H1 (cell line): ENCODE measurements around the gene IRX4. TPM values are rescaled to one million over a fixed set of nuclear protein-coding genes. Genes with fewer than 3 reads are reported as not detected.

Experiments
- CTCF ChIA-PET: fragments of 300-600 bp; sonication (Branson Sonifier 250); formaldehyde crosslinking; loops from one replicate; lab custom pipeline; 2021; ENCODE audit not compliant: partially characterized antibody; lab: Charles Lee
- POLR2A ChIA-PET: fragments of 300-600 bp; sonication (Branson Sonifier 250); formaldehyde crosslinking; loops from one replicate; lab custom pipeline; 2021; ENCODE audit warnings: inconsistent platforms; ENCODE audit not compliant: partially characterized antibody; lab: Charles Lee
- DNase-seq, 2 experiments: peaks; one replicate each; pipeline versions ENCODE4 v3.0.0 to v3.0.0-alpha.2; 2010 to 2022; ENCODE audit warnings: low spot score in 2 of 2, low read depth in 1 of 2, mixed read lengths in 1 of 2
- FAIRE-seq: peaks from 2 replicates; lab custom pipeline; 2011; peaks lifted over from hg19 to GRCh38; lab: Jason Lieb, UNC
- H2AFZ ChIP-seq: 2 replicates; pipeline ENCODE4 v1.8.1; 2012; ENCODE audit warnings: low read length, inconsistent platforms
- H2AK5ac ChIP-seq: 2 replicates; pipeline ENCODE4 v1.6.1; 2013; ENCODE audit warnings: low read depth, low read length
- H2BK120ac ChIP-seq: replicated peaks from 2 replicates; pipeline ENCODE3; 2013; ENCODE audit warnings: low read depth, low read length, inconsistent platforms
- H2BK12ac ChIP-seq: 2 replicates; pipeline ENCODE4 v1.6.1; 2013; ENCODE audit warnings: low read depth, low read length
- H2BK15ac ChIP-seq: 2 replicates; pipeline ENCODE4 v1.6.1; 2013; ENCODE audit warnings: low read length
- H2BK20ac ChIP-seq: 2 replicates; pipeline ENCODE4 v1.6.1; 2013; ENCODE audit warnings: low read length
- H2BK5ac ChIP-seq: 2 replicates; pipeline ENCODE4 v1.6.1; 2013; ENCODE audit warnings: low read depth, low read length
- H3K14ac ChIP-seq: 2 replicates; pipeline ENCODE4 v1.6.1; 2013; ENCODE audit warnings: inconsistent platforms; ENCODE audit not compliant: insufficient read length
- H3K18ac ChIP-seq: 2 replicates; pipeline ENCODE4 v1.6.1; 2013; ENCODE audit warnings: low read length; ENCODE audit errors: extremely low read depth
- H3K23ac ChIP-seq: 2 replicates; pipeline ENCODE4 v1.6.1; 2013; ENCODE audit warnings: inconsistent platforms; ENCODE audit not compliant: insufficient read length
- H3K23me2 ChIP-seq: 2 replicates; pipeline ENCODE4 v1.6.1; 2013; ENCODE audit warnings: low read depth, low read length
- H3K27ac ChIP-seq: 2 replicates; pipeline ENCODE4 v1.6.1; 2011; ENCODE audit warnings: low read depth, low read length, inconsistent platforms
- H3K27me3 ChIP-seq, 4 experiments: replicated peaks in 1 of 4; 1 replicate in 1 of 4; 2 replicates in 3 of 4; pipeline versions ENCODE4 v1.6.1 to v1.8.1; 2011 to 2013; ENCODE audit warnings: low read length in 3 of 4, mild to moderate bottlenecking in 3 of 4, inconsistent platforms in 2 of 4, mixed read lengths in 2 of 4, moderate library complexity in 1 of 4; ENCODE audit not compliant: control insufficient read depth in 3 of 4, insufficient read depth in 3 of 4; ENCODE audit errors: extremely low read depth in 1 of 4
- H3K36me3 ChIP-seq, 4 experiments: 2 replicates each; pipeline versions ENCODE4 v1.6.1 to v1.8.1; 2011 to 2013; ENCODE audit warnings: mild to moderate bottlenecking in 4 of 4, low read length in 3 of 4, moderate library complexity in 2 of 4, control low read depth in 1 of 4, inconsistent platforms in 1 of 4; ENCODE audit not compliant: insufficient read depth in 4 of 4, control insufficient read depth in 2 of 4
- H3K4ac ChIP-seq: replicated peaks from 2 replicates; pipeline ENCODE3; 2013; ENCODE audit warnings: low read length, low read depth, mixed read lengths, inconsistent platforms; ENCODE audit not compliant: insufficient read length
- H3K4me1 ChIP-seq, 4 experiments: replicated peaks in 1 of 4; 1 replicate in 1 of 4; 2 replicates in 3 of 4; pipeline versions ENCODE4 v1.6.1 to v1.8.1; 2011 to 2013; ENCODE audit warnings: low read length in 3 of 4, inconsistent platforms in 2 of 4, mixed read lengths in 1 of 4; ENCODE audit not compliant: insufficient read depth in 4 of 4, control insufficient read depth in 3 of 4
- H3K4me2 ChIP-seq, 2 experiments: 2 replicates each; pipeline versions ENCODE4 v1.6.1 to v1.8.1; 2011 to 2013; ENCODE audit warnings: low read depth in 2 of 2, low read length in 2 of 2, control low read depth in 1 of 2, inconsistent platforms in 1 of 2, mild to moderate bottlenecking in 1 of 2; ENCODE audit not compliant: insufficient read depth in 1 of 2
- H3K4me3 ChIP-seq, 4 experiments: fragments of 200-600, 300-600 bp in 1 of 4; sonication (generic), shearing (Covaris generic), sonication (Bioruptor Twin) in 1 of 4; 2 replicates each; pipeline versions ENCODE4 v1.5.1 to v1.8.1; 2011 to 2016; ENCODE audit warnings: low read length in 4 of 4, low read depth in 3 of 4, control low read depth in 2 of 4, inconsistent platforms in 2 of 4, mild to moderate bottlenecking in 2 of 4, mixed read lengths in 1 of 4, moderate library complexity in 1 of 4; ENCODE audit not compliant: insufficient read depth in 2 of 4; ENCODE audit errors: extremely low read depth in 1 of 4
- H3K56ac ChIP-seq: replicated peaks from 2 replicates; pipeline ENCODE3; 2013; ENCODE audit warnings: low read depth, mild to moderate bottlenecking, mixed read lengths, low read length, inconsistent platforms; ENCODE audit not compliant: insufficient read length
- H3K79me1 ChIP-seq: 2 replicates; pipeline ENCODE4 v1.6.1; 2013; ENCODE audit warnings: low read depth, low read length, control low read depth
- H3K79me2 ChIP-seq, 2 experiments: 2 replicates each; pipeline versions ENCODE4 v1.6.1 to v1.8.1; 2012 to 2013; ENCODE audit warnings: low read length in 2 of 2, mild to moderate bottlenecking in 2 of 2, inconsistent platforms in 1 of 2; ENCODE audit not compliant: insufficient read depth in 2 of 2, control insufficient read depth in 1 of 2
- H3K9ac ChIP-seq, 4 experiments: replicated peaks in 1 of 4; 1 replicate in 1 of 4; 2 replicates in 3 of 4; pipeline versions ENCODE4 v1.6.1 to v1.8.1; 2011 to 2013; ENCODE audit warnings: low read depth in 3 of 4, low read length in 3 of 4, control low read depth in 2 of 4, mild to moderate bottlenecking in 2 of 4, moderate library complexity in 2 of 4, inconsistent platforms in 1 of 4; ENCODE audit errors: extremely low read depth in 1 of 4
- H3K9me3 ChIP-seq, 2 experiments: 2 replicates each; pipeline versions ENCODE4 v1.6.1 to v1.8.1; 2012 to 2013; ENCODE audit warnings: mild to moderate bottlenecking in 2 of 2, moderate library complexity in 2 of 2, control low read depth in 1 of 2, inconsistent platforms in 1 of 2, low read depth in 1 of 2, low read length in 1 of 2, mixed read lengths in 1 of 2; ENCODE audit not compliant: insufficient read depth in 2 of 2
- H4K20me1 ChIP-seq, 2 experiments: replicated peaks in 1 of 2; 2 replicates each; pipeline versions ENCODE3 to v1.8.1; 2011 to 2013; ENCODE audit warnings: inconsistent platforms in 2 of 2, low read length in 2 of 2, mild to moderate bottlenecking in 1 of 2; ENCODE audit not compliant: insufficient read depth in 2 of 2, control insufficient read depth in 1 of 2
- H4K5ac ChIP-seq: 2 replicates; pipeline ENCODE4 v1.6.1; 2013; ENCODE audit warnings: low read length, low read depth, mixed read lengths, inconsistent platforms; ENCODE audit not compliant: insufficient read length
- H4K8ac ChIP-seq: 2 replicates; pipeline ENCODE4 v1.8.0; 2013; ENCODE audit warnings: mild to moderate bottlenecking, moderate library complexity, low read length, inconsistent platforms; ENCODE audit not compliant: insufficient read depth; ENCODE audit errors: extremely low read depth
- H4K91ac ChIP-seq: replicated peaks from 2 replicates; pipeline ENCODE3; 2013; ENCODE audit warnings: low read length, mixed read lengths, inconsistent platforms; ENCODE audit not compliant: insufficient read length
- CEBPB ChIP-seq: IDR thresholded peaks from 2 replicates; pipeline ENCODE4 v1.6.1; 2012; ENCODE audit warnings: low read depth, low read length
- CHD1 ChIP-seq: IDR thresholded peaks from 2 replicates; pipeline ENCODE4 v1.6.1; 2012; ENCODE audit warnings: low read depth, low read length, improper control_type of control experiment
- CHD2 ChIP-seq: IDR thresholded peaks from 2 replicates; pipeline ENCODE4 v1.6.1; 2012; ENCODE audit warnings: low read length, improper control_type of control experiment
- HDAC6 ChIP-seq: IDR thresholded peaks from one replicate; pipeline ENCODE4 v1.7.1; 2012; ENCODE audit warnings: low read depth, mild to moderate bottlenecking, inconsistent platforms, low read length, moderate library complexity
- JUND ChIP-seq: IDR thresholded peaks from 2 replicates; pipeline ENCODE4 v1.6.1; 2011; ENCODE audit warnings: mild to moderate bottlenecking, improper control_type of control experiment, low read length
- NANOG ChIP-seq: IDR thresholded peaks from 2 replicates; pipeline ENCODE4 v1.6.1; 2011; ENCODE audit warnings: low read length, low read depth, mild to moderate bottlenecking, inconsistent platforms; ENCODE audit not compliant: insufficient read depth, poor library complexity, severe bottlenecking
- PHF8 ChIP-seq: fragments of 200-600 bp; sonication (generic); conservative IDR thresholded peaks from 2 replicates; pipeline ENCODE4 v1.7.1; 2012; ENCODE audit warnings: low read depth, mild to moderate bottlenecking, inconsistent platforms, low read length, moderate library complexity
- POLR2AphosphoS5 ChIP-seq: IDR thresholded peaks from 2 replicates; pipeline ENCODE4 v1.6.1; 2011; ENCODE audit warnings: low read depth, low read length
- SIX5 ChIP-seq: IDR thresholded peaks from 2 replicates; pipeline ENCODE4 v1.6.1; 2011; ENCODE audit warnings: mild to moderate bottlenecking, low read depth, low read length
- SP2 ChIP-seq: IDR thresholded peaks from 2 replicates; pipeline ENCODE4 v1.6.1; 2012; ENCODE audit warnings: mild to moderate bottlenecking, low read length, inconsistent platforms
- SUZ12 ChIP-seq: fragments of 200-600 bp; sonication (generic); IDR thresholded peaks from 2 replicates; pipeline ENCODE4 v1.6.1; 2012; ENCODE audit warnings: mild to moderate bottlenecking, inconsistent platforms, low read length, moderate library complexity, mixed read lengths
- YY1 ChIP-seq: IDR thresholded peaks from 2 replicates; pipeline ENCODE4 v1.6.1; 2011; ENCODE audit warnings: low read depth, mild to moderate bottlenecking, low read length
- WGBS, 2 experiments: shearing (Covaris generic) in 1 of 2; methylation state at CpG; one replicate each; pipeline versions ENCODE4 v1.1.6 to v1.1.7; 2013 to 2015; ENCODE audit warnings: low lambda C conversion rate in 2 of 2, mixed read lengths in 2 of 2, inconsistent platforms in 1 of 2, low coverage in 1 of 2, missing lambda C conversion rate in 1 of 2; ENCODE audit not compliant: insufficient replicate concordance in 2 of 2, insufficient coverage in 1 of 2, insufficient read length in 1 of 2; ENCODE audit errors: extremely low coverage in 1 of 2, missing lambda C conversion rate in 1 of 2; 5-methylcytosine and 5-hydroxymethylcytosine counted together
- polyA plus RNA-seq, 7 experiments: library from polyadenylated mRNA; depleted of rRNA in 3 of 7; stranded (reverse) in 5 of 7; unstranded in 2 of 7; fragments of >200 nt in 5 of 7; fragments of 200-250 nt in 2 of 7; gene quantifications; 1 replicate in 5 of 7; 2 replicates in 1 of 7; 4 replicates in 1 of 7; pipeline versions ENCODE4 v1.2.1 to v1.2.3, GENCODE V29; 2011 to 2013; ENCODE audit warnings: missing spikeins in 2 of 7, mixed read lengths in 2 of 7
- total RNA-seq: library from RNA; stranded (reverse); fragmentation: NEBNext Ultra II Directional; extraction: Animal tissue kit (Norgen Biotek cat#: 25700); gene quantifications from 2 replicates; pipeline ENCODE4 v1.2.1, GENCODE V29; 2021
- TF ChIP-seq, protein P1 (sequence below): IDR thresholded peaks from 2 replicates; pipeline ENCODE4 v1.6.1; 2012; ENCODE audit warnings: inconsistent platforms
- TF ChIP-seq, protein P2 (sequence below): IDR thresholded peaks from 2 replicates; pipeline ENCODE4 v1.6.1; 2011; ENCODE audit warnings: low read length, improper control_type of control experiment

Gene IRX4
- total and polyA plus RNA-seq, 2 of the 8 experiments (the other 6 are each of a cell fraction or from before 2014, with no cell fraction given) = 0.45 to 1.2 TPM

DNA sequence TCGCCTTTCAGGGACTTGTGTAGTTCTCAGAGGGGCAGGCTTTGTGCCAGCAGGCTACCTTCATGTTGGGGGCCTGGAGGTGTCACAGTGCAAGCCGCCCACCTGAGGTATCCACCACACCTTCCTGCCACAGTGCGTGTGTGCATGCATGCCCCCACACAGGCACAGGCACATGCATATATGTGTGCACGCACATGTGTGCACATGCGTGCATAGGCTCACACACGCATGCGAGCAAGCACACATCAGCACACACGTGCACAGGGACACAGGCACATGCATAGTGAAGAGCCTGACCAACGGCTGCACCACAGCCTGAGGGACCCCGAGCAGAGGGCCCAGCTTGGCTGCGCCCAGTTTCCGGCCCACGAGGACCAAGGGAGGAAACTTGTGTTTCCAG, 36.1 kb downstream of the IRX4 start:
- Histone ChIP-seq H2AFZ (no peak overlapping the region), H2AK5ac (no peak overlapping the region), H3K23ac (no peak overlapping the region), H3K4ac (no peak overlapping the region), H3K27ac (no peak overlapping the region), H3K23me2 (peaks cover 4% of the 10 kb centered on the region; the same call in 1 of the 2 replicates), H3K14ac (no peak overlapping the region), H2BK5ac (no peak overlapping the region), H3K4me1 (peaks cover 0 to 11% (median 5%) of the 10 kb centered on the region in 4 experiments; a peak in 5 of 7 replicates), H3K18ac (no peak overlapping the region), H4K91ac (no peak overlapping the region), H3K36me3 (no peaks in the 10 kb centered on the region), H3K9ac (no peak overlapping the region), H3K9me3 (no peaks in the 10 kb centered on the region), H4K20me1 (peaks cover 0 to 2% of the 10 kb centered on the region in 2 experiments), H2BK12ac (no peak overlapping the region), H3K56ac (no peak overlapping the region), H2BK120ac (no peak overlapping the region), H4K8ac (peak overlapping the region; percentile 42), H2BK20ac (no peak overlapping the region), H3K79me2 (no peaks in the 10 kb centered on the region), H3K4me2 (no peak overlapping the region), H3K79me1 (no peaks in the 10 kb centered on the region), H4K5ac (no peak overlapping the region), H3K27me3 (peaks cover 5 to 40% (median 28%) of the 10 kb centered on the region in 4 experiments), H2BK15ac (0 out of 2 replicates have a peak overlapping the region, but pooled peaks have one; percentile 61), H3K4me3 (no peak overlapping the region)
- FAIRE-seq (no peak), DNase-seq (no peak)
- WGBS, 2 experiments = 90% methylated on average over 13 of the region's 13 CpGs; no CpG with 5 or more reads in 1 of the 2 experiments
- TF ChIP-seq POLR2AphosphoS5 = no peak
- TF ChIP-seq NANOG = no peak
- no peak for TF ChIP-seq HDAC6
- TF ChIP-seq SP2 = no peak
- no peak for TF ChIP-seq JUND
- no peak for TF ChIP-seq PHF8
- TF ChIP-seq, protein P1, sequence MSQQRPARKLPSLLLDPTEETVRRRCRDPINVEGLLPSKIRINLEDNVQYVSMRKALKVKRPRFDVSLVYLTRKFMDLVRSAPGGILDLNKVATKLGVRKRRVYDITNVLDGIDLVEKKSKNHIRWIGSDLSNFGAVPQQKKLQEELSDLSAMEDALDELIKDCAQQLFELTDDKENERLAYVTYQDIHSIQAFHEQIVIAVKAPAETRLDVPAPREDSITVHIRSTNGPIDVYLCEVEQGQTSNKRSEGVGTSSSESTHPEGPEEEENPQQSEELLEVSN = no peak
- TF ChIP-seq CEBPB = no peak
- TF ChIP-seq SUZ12 = no peak
- no peak for TF ChIP-seq YY1
- TF ChIP-seq CHD1 = no peak
- no peak for TF ChIP-seq CHD2
- TF ChIP-seq, protein P2, sequence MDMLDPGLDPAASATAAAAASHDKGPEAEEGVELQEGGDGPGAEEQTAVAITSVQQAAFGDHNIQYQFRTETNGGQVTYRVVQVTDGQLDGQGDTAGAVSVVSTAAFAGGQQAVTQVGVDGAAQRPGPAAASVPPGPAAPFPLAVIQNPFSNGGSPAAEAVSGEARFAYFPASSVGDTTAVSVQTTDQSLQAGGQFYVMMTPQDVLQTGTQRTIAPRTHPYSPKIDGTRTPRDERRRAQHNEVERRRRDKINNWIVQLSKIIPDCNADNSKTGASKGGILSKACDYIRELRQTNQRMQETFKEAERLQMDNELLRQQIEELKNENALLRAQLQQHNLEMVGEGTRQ = no peak
- TF ChIP-seq SIX5 = no peak
- POLR2A ChIA-PET = no interaction called here
- CTCF ChIA-PET = interaction anchor here (0.6 to 1.2 kb wide), 2 partner anchors 14 to 15 kb away, joined by 3 read pairs; no protein-coding TSS in a partner anchor
